K562 (cell line): ENCODE data around the gene EBF4. TPM values are rescaled to one million over a fixed set of nuclear protein-coding genes. Genes with fewer than 3 reads are reported as not detected.

Experiments
- ATAC-seq: fragments of 200-7000 bp; cut with Tn5 transposase; 3 replicates; pipeline ENCODE4 v1.9.1; 2020; ENCODE audit warnings: moderate library complexity
- Bru-seq: library from RNA; stranded (reverse); fragments of 400-500 nt; gene quantifications from one replicate; lab custom pipeline; 2021; lab: Mats Ljungman, UMichigan
- BruChase-seq, 2 experiments: library from RNA; stranded (reverse); fragments of 400-500 nt; gene quantifications; one replicate each; lab custom pipeline; 2021; lab: Mats Ljungman, UMichigan
- BruUV-seq: library from RNA; stranded (reverse); fragments of 400-500 nt; replicated peaks from 2 replicates; lab custom pipeline; 2021; lab: Mats Ljungman, UMichigan
- CTCF ChIA-PET: fragments of 300-600 bp; formaldehyde crosslinking; extraction: SDS; loops from one replicate; lab custom pipeline; 2021; ENCODE audit warnings: low intra/inter-chr PET ratio; lab: Yijun Ruan, JAX
- POLR2A ChIA-PET: fragments of 300-600, 350-650 bp; sonication (Branson Sonifier 250); formaldehyde crosslinking; extraction: SDS; loops from one replicate; lab custom pipeline; 2021; ENCODE audit warnings: antibody characterized with exemption, inconsistent platforms; lab: Yijun Ruan, JAX
- DNase-seq, 4 experiments: peaks; one replicate each; pipeline versions ENCODE4 v3.0.0 to v3.0.0-alpha.2; 2011 to 2018; ENCODE audit warnings: low spot score in 3 of 4, mixed read lengths in 3 of 4; ENCODE audit errors: extremely low read depth in 1 of 4
- FAIRE-seq: peaks from 2 replicates; lab custom pipeline; 2011; peaks lifted over from hg19 to GRCh38; lab: Jason Lieb, UNC
- H2AFZ ChIP-seq: 2 replicates; pipeline ENCODE4 v1.6.0; 2011; ENCODE audit warnings: low read depth, low read length, control low read depth, inconsistent platforms
- H3K27ac ChIP-seq: fragments of 200-600 bp; 3 replicates; pipeline ENCODE4 v1.8.0; 2011; ENCODE audit warnings: low read depth, mild to moderate bottlenecking, control low read depth, inconsistent platforms, low read length, moderate library complexity, mixed read lengths; ENCODE audit errors: extremely low read depth
- H3K27me3 ChIP-seq, 2 experiments: fragments of 300-600 bp in 1 of 2; 2 replicates in 1 of 2; 3 replicates in 1 of 2; pipeline versions ENCODE4 v1.6.0 to v1.8.0; 2011; ENCODE audit warnings: inconsistent platforms in 2 of 2, low read length in 2 of 2, mild to moderate bottlenecking in 1 of 2, mixed read lengths in 1 of 2, moderate library complexity in 1 of 2; ENCODE audit not compliant: control insufficient read depth in 2 of 2, insufficient read depth in 2 of 2
- H3K36me3 ChIP-seq: fragments of 300-600 bp; 3 replicates; pipeline ENCODE4 v1.8.0; 2011; ENCODE audit warnings: mild to moderate bottlenecking, low read length, inconsistent platforms; ENCODE audit not compliant: control insufficient read depth, insufficient read depth
- H3K4me1 ChIP-seq, 2 experiments: fragments of 200-600 bp in 1 of 2; replicated peaks in 1 of 2; 2 replicates in 1 of 2; 3 replicates in 1 of 2; pipeline versions ENCODE4 v1.5.1 to v1.8.0; 2011; ENCODE audit warnings: inconsistent platforms in 2 of 2, low read length in 2 of 2, mild to moderate bottlenecking in 1 of 2, mixed read lengths in 1 of 2, moderate library complexity in 1 of 2; ENCODE audit not compliant: control insufficient read depth in 2 of 2, insufficient read depth in 2 of 2
- H3K4me2 ChIP-seq: 2 replicates; pipeline ENCODE4 v1.6.1; 2011; ENCODE audit warnings: low read length, control low read depth, inconsistent platforms, mixed read lengths; ENCODE audit not compliant: insufficient read depth
- H3K4me3 ChIP-seq: fragments of 200-600 bp; sonication (generic), shearing (Covaris generic); 2 replicates; pipeline ENCODE4 v1.5.1; 2016; ENCODE audit warnings: control low read depth, inconsistent platforms
- H3K79me2 ChIP-seq: fragments of 200-600 bp; 3 replicates; pipeline ENCODE4 v1.8.0; 2011; ENCODE audit warnings: low read length, inconsistent platforms; ENCODE audit not compliant: control insufficient read depth, insufficient read depth
- H3K9ac ChIP-seq, 2 experiments: 2 replicates each; pipeline versions ENCODE4 v1.6.0 to v1.6.1; 2011; ENCODE audit warnings: low read depth in 2 of 2, low read length in 2 of 2, control low read depth in 1 of 2, inconsistent platforms in 1 of 2, mild to moderate bottlenecking in 1 of 2, mixed read lengths in 1 of 2; ENCODE audit not compliant: insufficient read depth in 1 of 2
- H3K9me1 ChIP-seq: one replicate; pipeline ENCODE4 v1.6.0; 2011; ENCODE audit warnings: inconsistent platforms, mild to moderate bottlenecking, low read length, moderate library complexity; ENCODE audit not compliant: control insufficient read depth, insufficient read depth
- H3K9me3 ChIP-seq: replicated peaks from 2 replicates; pipeline ENCODE4 v1.5.1; 2011; ENCODE audit warnings: low read depth, low read length, inconsistent platforms; ENCODE audit not compliant: control insufficient read depth, insufficient read depth
- H4K20me1 ChIP-seq: replicated peaks from 2 replicates; pipeline ENCODE4 v1.6.1; 2011; ENCODE audit warnings: low read length, inconsistent platforms, mixed read lengths; ENCODE audit not compliant: control insufficient read depth, insufficient read depth
- ELF4 ChIP-seq: fragments of 450-650 bp; formaldehyde crosslinking; IDR thresholded peaks from 2 replicates; pipeline ENCODE4 v1.4.0; 2022; ENCODE audit warnings: missing genetic modification characterization
- EZH2 ChIP-seq: IDR thresholded peaks from 2 replicates; pipeline ENCODE4 v1.6.1; 2012; ENCODE audit warnings: low read depth, mild to moderate bottlenecking, inconsistent platforms, low read length, borderline replicate concordance
- MAZ ChIP-seq, 2 experiments: fragments of 450-650 bp in 1 of 2; sonication (generic) in 1 of 2; formaldehyde crosslinking; IDR thresholded peaks in 1 of 2; conservative IDR thresholded peaks in 1 of 2; 2 replicates each; pipeline versions ENCODE4 v1.4.0 to v1.5.0; 2020; ENCODE audit warnings: mild to moderate bottlenecking in 1 of 2, missing genetic modification reagents in 1 of 2
- PHF21A ChIP-seq: fragments of 450-650 bp; IDR thresholded peaks from 2 replicates; pipeline ENCODE4 v1.6.1; 2017; ENCODE audit warnings: low read depth, borderline replicate concordance
- XRCC3 ChIP-seq: fragments of 450-650 bp; IDR thresholded peaks from 2 replicates; pipeline ENCODE4 v1.6.1; 2017; ENCODE audit warnings: mild to moderate bottlenecking, moderate library complexity
- ZNF551 ChIP-seq: fragments of 250-450 bp; sonication (Bioruptor Pico); IDR thresholded peaks from 2 replicates; pipeline ENCODE4 v1.5.0; 2021; ENCODE audit warnings: mild to moderate bottlenecking, moderate library complexity
- WGBS: fragments of 100-300 bp; shearing (Covaris generic); methylation state at CpG from one replicate; pipeline ENCODE4 v1.1.6; 2016; ENCODE audit warnings: low coverage, mixed read lengths; ENCODE audit not compliant: insufficient coverage; ENCODE audit errors: missing lambda C conversion rate; 5-methylcytosine and 5-hydroxymethylcytosine counted together
- in situ Hi-C: fragments of 300-500 bp; cut with MboI; formaldehyde crosslinking; loops from 4 replicates; pipeline ENCODE4 v1.15.0; 2018; ENCODE audit warnings: inconsistent platforms, mixed read lengths
- intact Hi-C: fragments of 100-400 bp; cut with micrococcal nuclease; formaldehyde crosslinking; loops from 2 replicates; pipeline ENCODE4 v1.14.2; 2022
- long read RNA-seq, 3 experiments: library from polyadenylated mRNA in 2 of 3; library from RNA in 1 of 3; unstranded in 2 of 3; stranded (forward) in 1 of 3; transcript quantifications; one replicate each; pipeline ENCODE4 v2.0.0, GENCODE V29; 2019 to 2022
- polyA minus RNA-seq, 3 experiments: library from RNA; depleted of rRNA, polyadenylated mRNA; stranded (reverse); fragments of >200 nt; gene quantifications; 2 replicates each; pipeline ENCODE4 v1.2.3, GENCODE V29; 2011
- polyA plus RNA-seq, 8 experiments: library from polyadenylated mRNA; depleted of rRNA in 4 of 8; stranded (reverse) in 5 of 8; unstranded in 3 of 8; fragments of >200 nt; fragmentation: Nextera tagmentation in 2 of 8; fragmentation: Illumina TruSeq in 1 of 8; extraction: Ambion mirVana in 2 of 8; extraction: Trizol in 1 of 8; gene quantifications; 2 replicates each; pipeline versions ENCODE4 v1.2.1 to v1.2.3, GENCODE V29; 2011 to 2014; ENCODE audit warnings: inconsistent platforms in 1 of 8, missing spikeins in 1 of 8
- total RNA-seq, 7 experiments: library from RNA; depleted of rRNA in 6 of 7; stranded (reverse); fragments of >200 nt in 6 of 7; fragmentation: Illumina TruSeq in 2 of 7; extraction: Trizol in 2 of 7; gene quantifications; 2 replicates each; pipeline versions ENCODE4 v1.2.1 to v1.2.3, GENCODE V29; 2011 to 2021; ENCODE audit warnings: low replicate concordance in 1 of 7
- TF ChIP-seq, protein P1 (sequence below): sonication (generic); formaldehyde crosslinking; IDR thresholded peaks from 2 replicates; pipeline ENCODE4 v1.8.0; 2022; ENCODE audit warnings: mild to moderate bottlenecking, missing genetic modification reagents

EBF4 gene, protein sequence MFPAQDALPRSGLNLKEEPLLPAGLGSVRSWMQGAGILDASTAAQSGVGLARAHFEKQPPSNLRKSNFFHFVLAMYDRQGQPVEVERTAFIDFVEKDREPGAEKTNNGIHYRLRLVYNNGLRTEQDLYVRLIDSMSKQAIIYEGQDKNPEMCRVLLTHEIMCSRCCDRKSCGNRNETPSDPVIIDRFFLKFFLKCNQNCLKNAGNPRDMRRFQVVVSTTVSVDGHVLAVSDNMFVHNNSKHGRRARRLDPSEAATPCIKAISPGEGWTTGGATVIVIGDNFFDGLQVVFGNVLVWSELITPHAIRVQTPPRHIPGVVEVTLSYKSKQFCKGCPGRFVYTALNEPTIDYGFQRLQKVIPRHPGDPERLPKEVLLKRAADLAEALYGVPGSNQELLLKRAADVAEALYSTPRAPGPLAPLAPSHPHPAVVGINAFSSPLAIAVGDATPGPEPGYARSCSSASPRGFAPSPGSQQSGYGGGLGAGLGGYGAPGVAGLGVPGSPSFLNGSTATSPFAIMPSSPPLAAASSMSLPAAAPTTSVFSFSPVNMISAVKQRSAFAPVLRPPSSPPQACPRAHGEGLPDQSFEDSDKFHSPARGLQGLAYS
- total RNA-seq (2011; cell fraction: chromatin; rRNA removed; ENCODE audit: low replicate concordance), result 0.25 and 0.62 TPM in 2 replicates
- total RNA-seq (2011; cell fraction: nucleolus; rRNA removed), result 0.17 and 0.39 TPM in 2 replicates
- total RNA-seq (2011; cell fraction: nucleoplasm; rRNA removed), result not detected in 2 replicates
- total RNA-seq (2014; rRNA removed) (0.09 TPM in 1 of 2 replicates, not detected in the other), total RNA-seq (2014; rRNA removed; fragmentation: Illumina TruSeq; extraction: Trizol) (not detected in 2 replicates), total RNA-seq (2015; rRNA removed; fragmentation: Illumina TruSeq; extraction: Trizol) (not detected in 2 replicates), total RNA-seq (2021) (not detected in 2 replicates), polyA plus RNA-seq (2011; rRNA removed) (0.04 TPM in 1 of 2 replicates, not detected in the other), polyA plus RNA-seq (2014; fragmentation: Illumina TruSeq; extraction: Trizol) (not detected in 2 replicates), polyA plus RNA-seq (2014; fragmentation: Nextera tagmentation; extraction: Ambion mirVana) (not detected), polyA plus RNA-seq (2014; rRNA removed) (not detected in 2 replicates), polyA minus RNA-seq (2011; rRNA and poly(A)+ RNA removed) (not detected in 2 replicates), Bru-seq, nascent RNA (percentile 11 among the genes with signal in this experiment), BruChase-seq, experiment 1, labeled RNA remaining after a 2-hour chase (not detected), BruChase-seq, experiment 2, labeled RNA remaining after a 6-hour chase (percentile 8 among the genes with signal in this experiment)
- polyA plus RNA-seq (2011; cell fraction: cytosol; rRNA removed), result 0.03 and 0.16 TPM in 2 replicates
- 0.21 and 0.34 TPM in 2 replicates for polyA plus RNA-seq (2011; cell fraction: nucleus; rRNA removed)
- polyA plus RNA-seq (2012), result 0.32 TPM in 1 of 2 replicates, not detected in the other
- polyA minus RNA-seq (2011; cell fraction: cytosol; rRNA and poly(A)+ RNA removed), result not detected in 2 replicates
- 0.22 TPM in 1 of 2 replicates, not detected in the other for polyA minus RNA-seq (2011; cell fraction: nucleus; rRNA and poly(A)+ RNA removed)
- long read RNA-seq, experiment 1, result 0 reads
- long read RNA-seq, experiment 2, result 0 reads
- long read RNA-seq, experiment 3, result 0 reads

DNA sequence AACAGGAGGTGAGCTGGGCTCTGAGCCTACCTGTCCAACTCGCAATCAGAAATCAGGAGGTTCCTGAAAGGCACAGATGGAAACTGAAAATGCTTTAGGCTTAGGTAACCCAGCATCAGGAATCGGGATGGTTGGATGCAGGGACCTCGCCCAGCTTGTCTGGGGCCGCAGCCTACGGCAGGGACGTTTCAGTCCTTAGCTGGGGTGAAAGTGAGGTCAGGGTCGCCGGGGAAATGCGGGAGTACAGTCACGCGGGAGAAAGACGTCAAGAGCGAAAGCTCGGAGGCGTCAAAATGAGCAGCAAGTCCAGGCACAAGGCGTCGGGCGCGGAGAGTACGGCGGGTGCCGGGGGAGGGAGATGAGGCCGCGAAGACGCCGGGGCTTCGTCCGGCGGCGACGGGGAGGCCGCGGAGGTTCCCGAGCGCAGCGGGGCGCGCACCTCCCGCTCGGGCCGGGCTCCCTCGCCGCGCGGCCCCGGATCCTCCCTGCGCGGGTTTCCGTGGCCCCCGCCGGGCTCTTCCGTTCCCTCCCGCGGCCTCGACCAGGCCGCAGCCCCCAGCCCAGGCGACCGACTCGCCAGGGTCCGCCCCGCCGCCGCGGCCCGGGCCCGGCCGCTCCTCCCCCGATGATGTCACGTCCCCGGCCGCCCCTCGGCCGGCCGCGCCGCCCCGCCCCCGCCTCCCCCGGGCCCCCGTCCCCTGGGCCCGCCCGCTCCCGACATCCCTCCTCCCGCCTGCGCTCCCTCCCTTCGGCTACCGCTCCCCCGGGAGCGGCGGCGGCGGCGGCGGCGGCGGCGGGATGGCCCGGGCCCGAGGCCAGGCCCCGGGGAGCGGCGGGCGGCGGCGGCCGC, at the start of gene EBF4:
EBF4 (plus strand) TSS at position 745 of the 850 bp plus-strand sequence. CDS start 866 bp downstream, outside the sequence.
- Histone ChIP-seq H3K27me3 (peaks cover 12 to 56% of the 10 kb centered on the region in 2 experiments; a peak in 4 of 5 replicates), H3K9ac (peak within 1 kb of the TSS in 1 of 2 experiments; percentile 52; a peak in 1 of 4 replicates), H2AFZ (peak within 1 kb of the TSS; percentile 51; the same call in 1 of the 2 replicates), H3K36me3 (no peaks in the 10 kb centered on the region), H3K4me3 (no peak within 1 kb of the TSS), H3K79me2 (no peaks in the 10 kb centered on the region), H3K4me2 (peak within 1 kb of the TSS; percentile 52), H3K9me1 (no peaks in the 10 kb centered on the region), H3K9me3 (no peaks in the 10 kb centered on the region), H4K20me1 (no peaks in the 10 kb centered on the region), H3K4me1 (peaks cover 0 to 19% of the 10 kb centered on the region in 2 experiments; a peak in 3 of 5 replicates), H3K27ac (no peak within 1 kb of the TSS)
- in situ Hi-C loops, result no loop called here
- ATAC-seq, result 0 out of 3 replicates have a peak, but pooled peaks have one; percentile 17
- no TSS peak for BruUV-seq
- ChIA-PET POLR2A (interaction anchor here (0.5 kb wide), 1 partner anchor 34 kb away, joined by 4 read pairs; no protein-coding TSS in a partner anchor), CTCF (interaction anchor here (0.6 kb wide), 1 partner anchor 426 kb away, joined by 3 read pairs; no protein-coding TSS in a partner anchor)
- no peak for FAIRE-seq
- peak; percentile 22 to 93 (median 78) for DNase-seq
- WGBS, result under 1% methylated on average over 21 of the region's 106 CpGs
- intact Hi-C loops, result no loop called here
- TF ChIP-seq ELF4 (no peak), PHF21A (0 out of 2 replicates have a peak, but pooled peaks have one; percentile 18), MAZ (CRISPR knock-in tag; conservative IDR thresholded peaks at IDR 0.05 in 1 of 2, IDR thresholded peaks at IDR 0.05 in 1 of 2) (no peak), XRCC3 (no peak), ZNF551 (CRISPR knock-in tag) (no peak), EZH2 (no peak)
- TF ChIP-seq, protein P1, sequence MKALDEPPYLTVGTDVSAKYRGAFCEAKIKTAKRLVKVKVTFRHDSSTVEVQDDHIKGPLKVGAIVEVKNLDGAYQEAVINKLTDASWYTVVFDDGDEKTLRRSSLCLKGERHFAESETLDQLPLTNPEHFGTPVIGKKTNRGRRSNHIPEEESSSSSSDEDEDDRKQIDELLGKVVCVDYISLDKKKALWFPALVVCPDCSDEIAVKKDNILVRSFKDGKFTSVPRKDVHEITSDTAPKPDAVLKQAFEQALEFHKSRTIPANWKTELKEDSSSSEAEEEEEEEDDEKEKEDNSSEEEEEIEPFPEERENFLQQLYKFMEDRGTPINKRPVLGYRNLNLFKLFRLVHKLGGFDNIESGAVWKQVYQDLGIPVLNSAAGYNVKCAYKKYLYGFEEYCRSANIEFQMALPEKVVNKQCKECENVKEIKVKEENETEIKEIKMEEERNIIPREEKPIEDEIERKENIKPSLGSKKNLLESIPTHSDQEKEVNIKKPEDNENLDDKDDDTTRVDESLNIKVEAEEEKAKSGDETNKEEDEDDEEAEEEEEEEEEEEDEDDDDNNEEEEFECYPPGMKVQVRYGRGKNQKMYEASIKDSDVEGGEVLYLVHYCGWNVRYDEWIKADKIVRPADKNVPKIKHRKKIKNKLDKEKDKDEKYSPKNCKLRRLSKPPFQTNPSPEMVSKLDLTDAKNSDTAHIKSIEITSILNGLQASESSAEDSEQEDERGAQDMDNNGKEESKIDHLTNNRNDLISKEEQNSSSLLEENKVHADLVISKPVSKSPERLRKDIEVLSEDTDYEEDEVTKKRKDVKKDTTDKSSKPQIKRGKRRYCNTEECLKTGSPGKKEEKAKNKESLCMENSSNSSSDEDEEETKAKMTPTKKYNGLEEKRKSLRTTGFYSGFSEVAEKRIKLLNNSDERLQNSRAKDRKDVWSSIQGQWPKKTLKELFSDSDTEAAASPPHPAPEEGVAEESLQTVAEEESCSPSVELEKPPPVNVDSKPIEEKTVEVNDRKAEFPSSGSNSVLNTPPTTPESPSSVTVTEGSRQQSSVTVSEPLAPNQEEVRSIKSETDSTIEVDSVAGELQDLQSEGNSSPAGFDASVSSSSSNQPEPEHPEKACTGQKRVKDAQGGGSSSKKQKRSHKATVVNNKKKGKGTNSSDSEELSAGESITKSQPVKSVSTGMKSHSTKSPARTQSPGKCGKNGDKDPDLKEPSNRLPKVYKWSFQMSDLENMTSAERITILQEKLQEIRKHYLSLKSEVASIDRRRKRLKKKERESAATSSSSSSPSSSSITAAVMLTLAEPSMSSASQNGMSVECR (CRISPR knock-in tag), result no peak
